ENCODE results near the gene ABCA4. TPM values are rescaled to one million over a fixed set of nuclear protein-coding genes. Genes with fewer than 3 reads are reported as not detected.

Gene ABCA4
- total and polyA plus RNA-seq, 2 donors (not counting 3 experiments of a cell fraction or from before 2014, with no cell fraction given): 2.3 to 4.9 TPM

GRCh38 chr1:94103608-94104007, 17.3 kb downstream of the ABCA4 start:
- Histone ChIP-seq H3K79me2 (ENCODE audit: control insufficient read depth, insufficient read depth, low read length) (no peaks in the 10 kb centered on the region), H3K4me3 (replicated peaks in 1 of 3; ENCODE audit: insufficient read depth in 1 of 3, low read depth in 1 of 3, low read length in 3 of 3) (no peak overlapping the region), H3K36me3 (ENCODE audit: control insufficient read depth in 2 of 2, extremely low read depth in 1 of 2, insufficient read depth in 2 of 2, low read length in 2 of 2) (no peaks in the 10 kb centered on the region), H3K4me2 (ENCODE audit: insufficient read depth, low read length) (no peak overlapping the region), H3K27ac (ENCODE audit: insufficient read depth, low read depth, low read length) (no peak overlapping the region), H3K9me3 (replicated peaks; ENCODE audit: control insufficient read depth, insufficient read depth, low read length) (no peaks in the 10 kb centered on the region), H4K20me1 (replicated peaks; ENCODE audit: control insufficient read depth, extremely low read depth, insufficient read depth, low read length) (no peaks in the 10 kb centered on the region), H3K4me1 (ENCODE audit: control insufficient read depth, extremely low read depth, insufficient read depth, low read length) (peaks cover 9% of the 10 kb centered on the region), H2AFZ (ENCODE audit: low read depth, low read length) (no peak overlapping the region), H3K27me3 (ENCODE audit: control insufficient read depth in 2 of 2, insufficient read depth in 2 of 2, low read length in 2 of 2) (no peaks in the 10 kb centered on the region), H3K9ac (replicated peaks; ENCODE audit: extremely low read depth, insufficient read depth, low read length) (no peak overlapping the region), H3K9me1 (replicated peaks; ENCODE audit: control insufficient read depth, extremely low read depth, insufficient read depth, low read length) (no peaks in the 10 kb centered on the region)
- TF ChIP-seq POLR2AphosphoS5 (IDR thresholded peaks at IDR 0.05; ENCODE audit: insufficient read depth, low read depth, low read length) (no peak), MAX (IDR thresholded peaks at IDR 0.05; ENCODE audit: insufficient read depth, insufficient read length) (no peak), CTCF (IDR thresholded peaks at IDR 0.05; ENCODE audit: extremely low read depth in 1 of 2, insufficient read depth in 1 of 2, low read depth in 1 of 2, low read length in 2 of 2) (no peak), GATA2 (IDR thresholded peaks at IDR 0.05; ENCODE audit: insufficient read depth, insufficient read length, low read depth, low read length) (no peak), FOS (IDR thresholded peaks at IDR 0.05; ENCODE audit: borderline replicate concordance, insufficient read depth, low read length) (no peak), JUN (IDR thresholded peaks at IDR 0.05; ENCODE audit: borderline replicate concordance, insufficient read depth, insufficient read length, low read depth) (no peak), EZH2 (IDR thresholded peaks at IDR 0.05; ENCODE audit: borderline replicate concordance, low read depth, low read length, severe bottlenecking) (no peak), POLR2A (IDR thresholded peaks at IDR 0.05; ENCODE audit: low read depth, low read length) (no peak), MYC (IDR thresholded peaks at IDR 0.05; ENCODE audit: low read depth, low read length) (no peak)
- dilution Hi-C loops (cut with MboI; ENCODE audit: extremely low pct_ligation_motif_present, low sequenced_read_pairs) (no loop called here), intact Hi-C loops (cut with micrococcal nuclease) (no loop called here)
- DNase-seq (ENCODE audit: low read depth, low spot score) (no peak), FAIRE-seq (no peak)
- ChIA-PET CTCF (interaction anchor here (1.2 to 1.7 kb wide), 2 partner anchors 39 to 40 kb away, joined by 3 to 5 read pairs; no protein-coding TSS in a partner anchor), POLR2A (no interaction called here)
- no TSS peak for BruUV-seq (replicated peaks)

All from endothelial cell of umbilical vein (primary cell).